Left cardiac atrium (tissue), 4 donors: Measurements from ENCODE around the gene SERPINA12. TPM values are rescaled to one million over a fixed set of nuclear protein-coding genes. Genes with fewer than 3 reads are reported as not detected.
"Not testable (repeated sequence)": the region's sequence is repeated elsewhere in the genome, so short reads cannot be mapped to it uniquely, and the experiment has no call there.

Experiments used
- ATAC-seq, 2 donors: fragments of 200-7000 bp; cut with Tn5 transposase; one replicate each; pipeline ENCODE4 v1.9.1; 2020; ENCODE audit warnings: mild to moderate bottlenecking in 2 of 2, moderate library complexity in 2 of 2
- DNase-seq: peaks from one replicate; pipeline ENCODE4 v3.0.0-alpha.2; 2020
- intact Hi-C, 2 donors: fragments of 100-400 bp; cut with DNase I; formaldehyde crosslinking; loops; one replicate each; pipeline versions ENCODE4 v1.14.1 to v1.15.1; 2022 to 2023
- total RNA-seq, 2 donors: library from RNA; stranded (reverse); fragmentation: NEBNext Ultra II Directional; extraction: Animal tissue kit (Norgen Biotek cat#: 25700); gene quantifications; one replicate each; pipeline ENCODE4 v1.2.1, GENCODE V29; 2021
- donor health status: DM: no; HTN: yes; CAD: no.
- donor health status: DM: no; HTN: yes; CAD: no; lungs with severe emphysema.
- donor health status: DM: yes; HTN: yes; CAD: no.
- donor health status: Dilated cardiomyopathy.

SERPINA12 gene
- total RNA-seq, 2 donors from 2014 or later, result not detected

- ATAC-seq, result peak in 1 of 2 donors; percentile 35
- intact Hi-C loops, result loop anchor here in 1 of 2 donors (10.0 kb wide), 1 partner anchor 115 kb away; no protein-coding TSS in a partner anchor
- DNase-seq, result no peak
Measured at GRCh38 chr14:94540031-94540794, 30.9 kb upstream of the SERPINA12 start.

GRCh38 chr14:94539181-94539580 is 29.9 kb upstream of the SERPINA12 start:
- ATAC-seq (no peak), DNase-seq (no peak)
- intact Hi-C loops, result no loop called here

GRCh38 chr14:94538070-94538740 is 28.9 kb upstream of the SERPINA12 start:
- intact Hi-C loops, result no loop called here
- no peak for DNase-seq
- ATAC-seq, result no peak

- no peak for ATAC-seq
- intact Hi-C loops, result no loop called here
- DNase-seq, result no peak
Measured at GRCh38 chr14:94536836-94537235, 27.6 kb upstream of the SERPINA12 start.

- no peak for ATAC-seq
- intact Hi-C loops, result no loop called here
Measured at GRCh38 chr14:94535506-94535905, 26.2 kb upstream of the SERPINA12 start.

GRCh38 chr14:94532447-94532846 is 23.2 kb upstream of the SERPINA12 start:
- DNase-seq, result no peak
- ATAC-seq, result no peak
- intact Hi-C loops, result no loop called here

More at GRCh38 chr14:94535506-94535905, 26.2 kb upstream of the SERPINA12 start:
- DNase-seq, result no peak

- DNase-seq (no peak), ATAC-seq (no peak)
- intact Hi-C loops, result no loop called here
Measured at GRCh38 chr14:94531187-94531586, 21.9 kb upstream of the SERPINA12 start.

- ATAC-seq (no peak), DNase-seq (no peak)
- intact Hi-C loops, result no loop called here
Measured at GRCh38 chr14:94524093-94524492, 14.8 kb upstream of the SERPINA12 start.

- ATAC-seq (no peak), DNase-seq (no peak)
- intact Hi-C loops, result no loop called here
Measured at GRCh38 chr14:94523265-94523664, 14.0 kb upstream of the SERPINA12 start.

- intact Hi-C loops, result no loop called here
- no peak for ATAC-seq
- no peak for DNase-seq
Measured at GRCh38 chr14:94522115-94522724, 13.0 kb upstream of the SERPINA12 start.

GRCh38 chr14:94521375-94522114 is 12.3 kb upstream of the SERPINA12 start:
- DNase-seq (no peak), ATAC-seq (no peak)
- intact Hi-C loops, result no loop called here

- no peak for DNase-seq
- ATAC-seq, result no peak
- intact Hi-C loops, result no loop called here
Measured at GRCh38 chr14:94517641-94518257, 8.5 kb upstream of the SERPINA12 start.

- intact Hi-C loops, result no loop called here
- no peak for DNase-seq
- ATAC-seq, result no peak
Measured at GRCh38 chr14:94517248-94517640, 8.0 kb upstream of the SERPINA12 start.

- intact Hi-C loops, result no loop called here
- DNase-seq, result no peak
- ATAC-seq, result no peak
Measured at GRCh38 chr14:94515856-94516255, 6.6 kb upstream of the SERPINA12 start.

GRCh38 chr14:94515426-94515825 is 6.2 kb upstream of the SERPINA12 start:
- ATAC-seq (no peak), DNase-seq (no peak)
- intact Hi-C loops, result no loop called here

- intact Hi-C loops, result no loop called here
- ATAC-seq (no peak), DNase-seq (no peak)
Measured at GRCh38 chr14:94514351-94514750, 5.1 kb upstream of the SERPINA12 start.

GRCh38 chr14:94510481-94510880 is 1.2 kb upstream of the SERPINA12 start:
- intact Hi-C loops, ATAC-seq, DNase-seq: not testable (repeated sequence)

- DNase-seq (no peak), ATAC-seq (no peak)
- intact Hi-C loops, result no loop called here
Measured at GRCh38 chr14:94505641-94506040, 3.6 kb downstream of the SERPINA12 start.

GRCh38 chr14:94505206-94505605 is 4.1 kb downstream of the SERPINA12 start:
- DNase-seq, result no peak
- no peak for ATAC-seq
- intact Hi-C loops, result no loop called here
